Measurements from ENCODE around the gene HHIPL1. TPM values are rescaled to one million over a fixed set of nuclear protein-coding genes. Genes with fewer than 3 reads are reported as not detected.

Gene HHIPL1
- 0.08 to 0.24 TPM (median 0.18 TPM) in 5 replicates for total RNA-seq (2022; extraction: Qiagen RNA extraction; ENCODE audit: low read depth)

DNA sequence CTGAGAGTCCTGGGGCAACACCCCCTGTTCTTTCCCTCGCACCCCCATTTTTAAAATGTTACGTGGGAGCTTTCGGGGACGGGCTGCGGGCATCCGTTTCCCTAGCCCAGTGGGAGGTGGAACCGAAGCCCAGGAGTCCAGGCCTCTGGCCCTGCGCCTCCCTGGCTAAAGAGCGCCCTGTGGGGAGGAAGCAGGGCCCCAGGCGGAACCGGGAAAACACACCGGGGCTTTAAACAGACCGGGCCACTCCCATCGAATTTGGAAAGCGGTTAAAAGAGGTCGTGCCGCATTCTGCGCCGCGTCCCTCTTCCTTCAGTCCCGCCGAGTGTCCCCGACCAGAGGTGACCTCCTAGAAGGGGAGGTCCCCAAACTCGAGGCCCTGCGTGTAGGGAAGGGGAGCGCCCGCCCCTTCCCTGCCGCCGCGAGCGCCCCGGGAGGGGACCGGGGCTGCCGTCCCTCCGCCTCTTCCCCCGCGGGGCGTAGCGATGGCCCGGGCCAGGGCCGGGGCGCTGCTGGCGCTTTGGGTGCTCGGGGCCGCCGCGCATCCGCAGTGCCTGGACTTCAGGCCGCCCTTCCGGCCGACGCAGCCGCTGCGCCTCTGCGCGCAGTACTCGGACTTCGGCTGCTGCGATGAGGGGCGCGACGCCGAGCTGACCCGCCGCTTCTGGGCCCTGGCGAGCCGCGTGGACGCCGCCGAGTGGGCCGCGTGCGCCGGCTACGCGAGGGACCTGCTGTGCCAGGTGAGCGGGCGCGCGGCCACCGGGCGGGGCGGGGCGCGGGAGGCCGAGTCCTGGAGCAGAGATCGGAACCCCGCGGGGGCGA, at the start of gene HHIPL1:
Gene HHIPL1, plus strand, starts transcription at position 407 of the 822 bp plus-strand sequence. Its CDS starts 79 bp downstream, at position 486.

DNA sequence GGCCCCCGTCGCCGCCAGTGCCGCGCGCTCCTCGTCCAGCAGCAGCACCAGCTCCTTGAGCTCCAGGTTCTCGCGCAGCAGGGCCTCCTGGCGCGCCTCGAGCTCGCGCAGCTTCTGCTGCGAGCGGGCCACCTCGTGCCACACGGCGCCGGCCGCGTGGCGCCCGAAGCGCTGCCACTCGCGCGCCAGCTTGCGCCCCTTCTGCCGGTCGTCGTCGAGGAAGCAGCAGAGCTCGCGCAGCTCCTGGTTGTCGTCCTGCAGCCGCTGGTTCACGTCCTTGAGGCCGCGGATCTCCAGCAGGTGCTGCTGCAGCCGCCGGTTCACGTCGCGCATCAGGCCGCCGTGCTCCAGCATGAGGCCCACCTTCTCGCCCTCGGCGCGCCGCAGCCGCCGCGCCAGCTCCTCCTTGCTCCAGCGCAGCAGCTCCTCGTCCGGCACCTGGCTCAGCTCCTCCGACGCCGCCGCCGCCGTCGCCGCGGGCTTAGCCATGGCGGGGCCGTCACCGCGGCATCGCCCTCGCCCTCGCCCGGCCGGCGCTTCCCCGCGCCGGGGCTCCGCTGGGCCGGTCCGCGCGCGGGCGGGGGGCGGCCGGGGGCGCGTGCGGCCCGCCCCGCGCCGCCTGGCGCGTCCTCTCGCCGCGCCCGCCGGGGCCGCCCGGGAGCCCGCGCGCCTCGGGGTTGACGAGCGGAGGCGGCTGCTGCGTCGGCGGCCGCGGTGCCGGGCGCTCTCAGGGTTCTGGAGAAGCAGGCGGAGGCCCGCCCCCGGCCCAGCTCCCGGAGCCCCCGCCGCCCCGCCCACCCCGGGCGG, 41.3 kb upstream of the HHIPL1 start, which contains the start of gene CCDC85C:
Gene CCDC85C, minus strand, starts transcription at position 737 of the 807 bp plus-strand sequence. Its CDS starts 248 bp downstream, at position 489.

DNA sequence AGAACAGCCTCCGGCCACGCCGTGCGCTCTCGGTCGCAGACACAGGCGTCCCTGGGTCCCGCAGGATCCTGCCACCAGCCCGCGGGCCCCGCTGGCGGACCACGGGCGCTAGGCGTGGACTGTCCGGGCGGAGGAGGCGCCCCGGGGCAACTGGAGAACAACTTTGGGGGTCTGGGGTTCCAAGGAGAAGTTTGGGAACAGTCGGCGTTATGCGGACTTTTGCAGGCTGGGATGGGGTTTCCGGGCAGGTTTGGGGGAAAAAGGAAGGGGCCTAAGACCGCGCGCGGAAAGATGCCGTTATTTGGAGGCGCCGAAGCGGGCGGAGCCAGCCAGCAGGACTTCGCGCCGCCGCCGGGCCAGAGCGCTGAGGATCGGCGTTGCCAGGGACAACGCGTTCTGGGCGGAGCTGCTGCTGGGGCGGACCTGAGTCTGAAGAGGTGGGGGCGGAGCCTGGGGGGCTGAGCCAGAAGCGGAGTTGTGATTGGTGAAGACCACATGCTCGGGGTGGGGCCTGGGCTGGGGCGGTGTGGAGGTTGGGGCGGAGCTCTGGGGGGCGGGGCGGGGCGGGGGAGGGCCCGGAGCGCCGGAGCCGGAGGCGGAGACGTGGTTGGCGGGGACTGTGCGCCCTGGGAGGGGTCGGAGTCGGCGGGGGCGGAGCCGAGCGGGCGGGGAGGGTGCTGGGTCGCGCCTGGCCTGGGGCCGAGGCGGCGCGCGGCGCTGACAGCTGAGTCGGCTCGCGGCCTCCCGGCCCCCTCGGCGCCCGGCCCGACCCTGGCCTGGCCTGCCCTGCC, 38.9 kb downstream of the HHIPL1 start, which contains the start of gene CYP46A1:
Gene CYP46A1, plus strand, starts transcription at position 680 of the 791 bp plus-strand sequence. CDS start 120 bp downstream, outside the sequence.

Other genes with a start within 250 kb of the HHIPL1 start
- 44.7 to 58.2 TPM (median 46.3 TPM) in 5 replicates for gene SETD3, start 164.3 kb upstream of the HHIPL1 start, total RNA-seq (2022; extraction: Qiagen RNA extraction; ENCODE audit: low read depth)
- 44.0 to 64.5 TPM (median 49.3 TPM) in 5 replicates for gene CCNK, start 163.7 kb upstream of the HHIPL1 start, total RNA-seq (2022; extraction: Qiagen RNA extraction; ENCODE audit: low read depth)
- 22.6 to 38.6 TPM (median 37.1 TPM) in 5 replicates for gene CCDC85C, start 40.9 kb upstream of the HHIPL1 start, total RNA-seq (2022; extraction: Qiagen RNA extraction; ENCODE audit: low read depth)
- gene CYP46A1, start 39.2 kb downstream of the HHIPL1 start, total RNA-seq (2022; extraction: Qiagen RNA extraction; ENCODE audit: low read depth): 0.05 to 0.29 TPM (median 0.13 TPM) in 4 of 5 replicates, not detected in the other
- gene EML1, start 148.3 kb downstream of the HHIPL1 start, total RNA-seq (2022; extraction: Qiagen RNA extraction; ENCODE audit: low read depth): 33.3 to 45.4 TPM (median 38.2 TPM) in 5 replicates

Data from A549 treated with ZK216348 at 1 μM for 4 hours (cell line).